ENCODE data around the gene TRIM17. TPM values are rescaled to one million over a fixed set of nuclear protein-coding genes. Genes with fewer than 3 reads are reported as not detected.

Gene TRIM17
- total RNA-seq, 1 experiment from 2014 or later: not detected

DNA sequence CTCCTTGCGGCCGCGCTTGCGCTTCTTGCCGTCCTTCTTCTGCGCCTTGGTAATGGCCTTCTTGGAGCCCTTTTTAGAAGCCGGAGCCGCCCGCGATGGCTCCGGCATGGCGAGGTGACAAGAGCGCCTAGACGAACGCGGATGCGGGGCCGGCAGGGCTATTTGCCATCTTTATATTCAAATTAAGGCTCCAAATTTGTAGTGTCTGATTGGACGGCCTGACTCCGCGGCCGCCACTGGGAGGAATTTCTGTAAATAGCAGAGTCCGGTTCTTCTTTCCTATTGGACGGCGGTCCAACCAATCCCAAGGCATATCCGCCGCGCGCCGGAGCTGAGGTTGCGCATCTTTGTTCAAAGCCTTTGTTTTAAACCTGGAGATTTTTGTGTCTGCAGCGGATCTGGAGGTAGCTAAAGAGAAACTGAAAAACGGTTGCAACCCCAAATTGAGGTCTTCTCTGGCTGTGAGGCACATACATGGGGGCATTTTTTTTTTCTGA, 47.9 kb upstream of the TRIM17 start:
- POLR2A ChIA-PET: no interaction called here

More for the DNA sequence above, 47.9 kb upstream of the TRIM17 start:
- Histone ChIP-seq H3K4me1 (ENCODE audit: control insufficient read depth in 1 of 2, insufficient read depth in 2 of 2, low read length in 2 of 2) (peaks cover 6 to 9% of the 10 kb centered on the region in 2 experiments; a peak in 3 of 4 replicates), H3K36me3 (ENCODE audit: control insufficient read depth in 1 of 2, insufficient read depth in 2 of 2, low read length in 2 of 2) (no peaks in the 10 kb centered on the region), H3K27ac (ENCODE audit: low read depth, low read length) (no peak overlapping the region), H3K27me3 (ENCODE audit: insufficient read depth, low read length) (peaks cover 6% of the 10 kb centered on the region; the same call in 1 of the 2 replicates), H3K79me2 (ENCODE audit: insufficient read depth, low read length) (no peaks in the 10 kb centered on the region), H3K4me2 (ENCODE audit: low read length) (no peak overlapping the region), H3K9me2 (ENCODE audit: insufficient read depth) (no peaks in the 10 kb centered on the region), H2AFZ (ENCODE audit: low read depth, low read length, poor library complexity, severe bottlenecking) (no peak overlapping the region), H3K9me3 (ENCODE audit: control insufficient read depth in 1 of 2, insufficient read depth in 1 of 2, low read depth in 1 of 2, low read length in 2 of 2) (no peaks in the 10 kb centered on the region), H4K20me1 (ENCODE audit: insufficient read depth) (no peaks in the 10 kb centered on the region), H3K9ac (ENCODE audit: low read length) (no peak overlapping the region), H3K4me3 (replicated peaks in 1 of 2; ENCODE audit: low read depth in 1 of 2, low read length in 2 of 2) (no peak overlapping the region)
- ChIA-PET RAD21 (ENCODE audit: low non-redundant PET in 1 of 2, low total read pairs in 2 of 2, uncharacterized antibody in 2 of 2, unreplicated experiment in 2 of 2) (no interaction called here), CTCF (no interaction called here)
- TF ChIP-seq ELF1 (IDR thresholded peaks at IDR 0.05; ENCODE audit: borderline replicate concordance, low read depth) (no peak), CEBPB (IDR thresholded peaks at IDR 0.05; ENCODE audit: low read depth) (no peak), ATF3 (IDR thresholded peaks at IDR 0.05) (no peak), EZH2 (IDR thresholded peaks at IDR 0.05) (no peak), CTCF (IDR thresholded peaks at IDR 0.05 in 2 of 3, conservative IDR thresholded peaks at IDR 0.05 in 1 of 3; ENCODE audit: borderline replicate concordance in 1 of 3, insufficient read depth in 1 of 3, low read depth in 2 of 3, low read length in 2 of 3) (no peak), SP1 (IDR thresholded peaks at IDR 0.05; ENCODE audit: low read depth) (no peak), RAD21 (IDR thresholded peaks at IDR 0.05; ENCODE audit: low read depth) (no peak), EZH2phosphoT487 (IDR thresholded peaks at IDR 0.05; ENCODE audit: borderline replicate concordance) (no peak), SRF (IDR thresholded peaks at IDR 0.05; ENCODE audit: low read depth) (no peak), POLR2A (IDR thresholded peaks at IDR 0.05; ENCODE audit: borderline replicate concordance, extremely low read depth, insufficient read depth, insufficient read length) (no peak), ZNF274 (IDR thresholded peaks at IDR 0.05; ENCODE audit: low read depth, low read length) (no peak), JUND (IDR thresholded peaks at IDR 0.05) (no peak), ZFX (IDR thresholded peaks at IDR 0.05) (no peak), POLR2AphosphoS5 (IDR thresholded peaks at IDR 0.05; ENCODE audit: low read depth, low read length) (no peak), SIN3A (IDR thresholded peaks at IDR 0.05; ENCODE audit: low read depth) (no peak), TCF7L2 (IDR thresholded peaks at IDR 0.05; ENCODE audit: borderline replicate concordance, extremely low read depth, insufficient read depth, insufficient read length) (no peak)
- TF ChIP-seq, protein P1, sequence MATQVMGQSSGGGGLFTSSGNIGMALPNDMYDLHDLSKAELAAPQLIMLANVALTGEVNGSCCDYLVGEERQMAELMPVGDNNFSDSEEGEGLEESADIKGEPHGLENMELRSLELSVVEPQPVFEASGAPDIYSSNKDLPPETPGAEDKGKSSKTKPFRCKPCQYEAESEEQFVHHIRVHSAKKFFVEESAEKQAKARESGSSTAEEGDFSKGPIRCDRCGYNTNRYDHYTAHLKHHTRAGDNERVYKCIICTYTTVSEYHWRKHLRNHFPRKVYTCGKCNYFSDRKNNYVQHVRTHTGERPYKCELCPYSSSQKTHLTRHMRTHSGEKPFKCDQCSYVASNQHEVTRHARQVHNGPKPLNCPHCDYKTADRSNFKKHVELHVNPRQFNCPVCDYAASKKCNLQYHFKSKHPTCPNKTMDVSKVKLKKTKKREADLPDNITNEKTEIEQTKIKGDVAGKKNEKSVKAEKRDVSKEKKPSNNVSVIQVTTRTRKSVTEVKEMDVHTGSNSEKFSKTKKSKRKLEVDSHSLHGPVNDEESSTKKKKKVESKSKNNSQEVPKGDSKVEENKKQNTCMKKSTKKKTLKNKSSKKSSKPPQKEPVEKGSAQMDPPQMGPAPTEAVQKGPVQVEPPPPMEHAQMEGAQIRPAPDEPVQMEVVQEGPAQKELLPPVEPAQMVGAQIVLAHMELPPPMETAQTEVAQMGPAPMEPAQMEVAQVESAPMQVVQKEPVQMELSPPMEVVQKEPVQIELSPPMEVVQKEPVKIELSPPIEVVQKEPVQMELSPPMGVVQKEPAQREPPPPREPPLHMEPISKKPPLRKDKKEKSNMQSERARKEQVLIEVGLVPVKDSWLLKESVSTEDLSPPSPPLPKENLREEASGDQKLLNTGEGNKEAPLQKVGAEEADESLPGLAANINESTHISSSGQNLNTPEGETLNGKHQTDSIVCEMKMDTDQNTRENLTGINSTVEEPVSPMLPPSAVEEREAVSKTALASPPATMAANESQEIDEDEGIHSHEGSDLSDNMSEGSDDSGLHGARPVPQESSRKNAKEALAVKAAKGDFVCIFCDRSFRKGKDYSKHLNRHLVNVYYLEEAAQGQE (IDR thresholded peaks at IDR 0.05; ENCODE audit: low read depth): no peak
- TF ChIP-seq, protein P2, sequence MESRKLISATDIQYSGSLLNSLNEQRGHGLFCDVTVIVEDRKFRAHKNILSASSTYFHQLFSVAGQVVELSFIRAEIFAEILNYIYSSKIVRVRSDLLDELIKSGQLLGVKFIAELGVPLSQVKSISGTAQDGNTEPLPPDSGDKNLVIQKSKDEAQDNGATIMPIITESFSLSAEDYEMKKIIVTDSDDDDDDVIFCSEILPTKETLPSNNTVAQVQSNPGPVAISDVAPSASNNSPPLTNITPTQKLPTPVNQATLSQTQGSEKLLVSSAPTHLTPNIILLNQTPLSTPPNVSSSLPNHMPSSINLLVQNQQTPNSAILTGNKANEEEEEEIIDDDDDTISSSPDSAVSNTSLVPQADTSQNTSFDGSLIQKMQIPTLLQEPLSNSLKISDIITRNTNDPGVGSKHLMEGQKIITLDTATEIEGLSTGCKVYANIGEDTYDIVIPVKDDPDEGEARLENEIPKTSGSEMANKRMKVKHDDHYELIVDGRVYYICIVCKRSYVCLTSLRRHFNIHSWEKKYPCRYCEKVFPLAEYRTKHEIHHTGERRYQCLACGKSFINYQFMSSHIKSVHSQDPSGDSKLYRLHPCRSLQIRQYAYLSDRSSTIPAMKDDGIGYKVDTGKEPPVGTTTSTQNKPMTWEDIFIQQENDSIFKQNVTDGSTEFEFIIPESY (IDR thresholded peaks at IDR 0.05; ENCODE audit: extremely low read depth, insufficient replicate concordance, low read length): no peak
- TF ChIP-seq, protein P3, sequence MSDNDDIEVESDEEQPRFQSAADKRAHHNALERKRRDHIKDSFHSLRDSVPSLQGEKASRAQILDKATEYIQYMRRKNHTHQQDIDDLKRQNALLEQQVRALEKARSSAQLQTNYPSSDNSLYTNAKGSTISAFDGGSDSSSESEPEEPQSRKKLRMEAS (IDR thresholded peaks at IDR 0.05): no peak
- intact Hi-C loops (cut with micrococcal nuclease): no loop called here
- DNase-seq (ENCODE audit: low read depth, low spot score) (no peak), ATAC-seq (no peak)
- BruUV-seq (replicated peaks): no TSS peak

All from HCT116 (cell line).